GM10248 (cell line): ENCODE data around the gene ASIP.

Source experiments
- CTCF ChIA-PET: fragments of 300-600 bp; sonication (Branson Sonifier 250); formaldehyde crosslinking; extraction: SDS; loops from one replicate; lab custom pipeline; 2021; ENCODE audit warnings: antibody characterized with exemption; lab: Yijun Ruan, JAX
- POLR2A ChIA-PET: fragments of 350-650 bp; sonication (Branson Sonifier 250); formaldehyde crosslinking; extraction: SDS; loops from one replicate; lab custom pipeline; 2020; ENCODE audit warnings: antibody characterized with exemption; lab: Yijun Ruan, JAX
- DNase-seq: peaks from one replicate; pipeline ENCODE4 v3.0.0; 2012; ENCODE audit errors: extremely low spot score
- CTCF ChIP-seq: IDR thresholded peaks from 2 replicates; pipeline ENCODE4 v1.5.1; 2012; ENCODE audit warnings: mild to moderate bottlenecking, low read depth; ENCODE audit errors: extremely low read depth, missing control alignments, control extremely low read depth

ASIP gene

DNA sequence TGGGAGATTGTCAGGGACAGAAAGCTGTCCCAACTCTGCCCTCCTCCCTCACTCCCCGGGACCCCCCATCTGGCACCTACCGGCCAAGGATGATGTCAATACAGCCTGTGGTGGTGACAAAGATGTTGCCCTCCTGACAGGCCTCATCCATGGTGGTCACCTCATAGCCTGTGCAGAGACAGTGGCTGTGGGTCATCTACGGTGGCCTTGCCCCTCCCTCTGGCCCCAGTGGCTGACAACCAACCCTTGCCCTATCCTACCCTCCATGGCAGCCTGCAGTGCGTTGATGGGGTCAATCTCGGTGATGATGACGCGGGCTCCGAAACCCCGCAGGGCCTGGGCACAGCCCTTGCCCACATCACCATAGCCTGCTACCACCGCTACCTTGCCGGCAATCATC is 49.2 kb downstream of the ASIP start:
- CTCF ChIA-PET: interaction anchor here (1.5 to 4.6 kb wide), 2 partner anchors 22 to 479 kb away, joined by 4 to 17 read pairs; no protein-coding TSS in a partner anchor
- no peak for TF ChIP-seq CTCF
- POLR2A ChIA-PET: no interaction called here

DNA sequence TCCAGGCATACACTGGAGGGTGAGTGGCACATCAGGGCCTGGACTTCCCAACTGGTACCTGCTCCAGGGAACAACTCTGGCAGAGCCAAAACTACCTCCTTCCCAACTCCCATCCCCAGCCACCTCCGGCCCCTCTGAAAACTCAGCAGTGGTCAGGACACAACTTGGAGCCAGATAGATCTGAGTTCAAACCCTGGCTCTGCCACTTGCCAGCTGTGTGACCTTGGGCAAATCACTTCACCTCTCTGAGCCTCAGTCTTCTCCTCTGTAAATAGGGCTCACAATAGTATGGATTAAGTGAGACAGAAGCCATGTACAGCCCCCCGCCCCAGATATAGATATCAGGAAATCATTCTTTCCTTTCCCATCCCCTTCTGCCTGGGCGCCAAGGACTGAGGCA is 51.3 kb downstream of the ASIP start:
- ChIA-PET POLR2A (no interaction called here), CTCF (interaction anchor here (4.6 kb wide), 1 partner anchor 20 kb away, joined by 17 read pairs; no protein-coding TSS in a partner anchor)
- no peak for TF ChIP-seq CTCF
- no peak for DNase-seq

More for the DNA sequence above, 49.2 kb downstream of the ASIP start:
- DNase-seq: no peak

DNA sequence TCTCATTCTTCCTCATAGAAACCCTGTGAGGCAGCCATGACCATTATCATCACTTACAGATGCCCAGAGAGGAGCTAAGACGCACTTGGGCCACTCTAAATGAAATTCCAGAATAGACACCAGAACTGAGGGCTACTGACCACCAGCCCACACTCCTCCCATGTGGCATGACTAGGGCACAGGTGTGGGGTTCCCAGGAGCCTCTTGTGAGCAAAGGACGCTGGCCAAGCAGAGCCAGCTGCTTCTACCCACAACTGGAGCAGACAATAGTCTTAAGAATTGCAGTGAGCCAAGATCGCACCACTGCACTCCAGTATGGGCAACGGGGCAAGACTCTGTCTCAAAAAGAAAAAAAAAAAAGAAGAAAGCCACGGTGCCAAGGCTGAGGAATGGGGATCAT is 51.9 kb downstream of the ASIP start:
- no peak for DNase-seq
- TF ChIP-seq CTCF: no peak
- ChIA-PET POLR2A (no interaction called here), CTCF (interaction anchor here (4.6 kb wide), 1 partner anchor 19 kb away, joined by 17 read pairs; no protein-coding TSS in a partner anchor)

DNA sequence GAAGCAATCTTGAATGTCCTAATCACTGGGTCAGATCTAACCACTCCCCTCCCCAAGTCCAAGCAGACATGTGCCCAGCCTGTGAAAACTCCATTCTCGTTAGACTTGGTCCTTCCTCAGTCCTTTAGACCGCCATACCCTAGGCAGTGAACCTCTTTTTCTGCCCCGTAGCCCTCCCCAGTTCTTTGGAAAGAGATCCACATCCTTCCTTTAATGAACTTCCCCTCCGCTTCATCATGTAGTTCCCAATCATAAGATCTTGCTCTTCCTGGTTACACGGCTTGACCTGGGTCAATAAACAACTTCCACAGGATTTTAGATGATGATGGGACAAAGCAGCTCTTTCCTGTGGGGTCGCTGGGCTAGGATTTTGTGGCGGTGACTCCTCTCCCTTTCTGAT is 52.4 kb downstream of the ASIP start:
- ChIA-PET CTCF (interaction anchor here (4.6 kb wide), 1 partner anchor 19 kb away, joined by 17 read pairs; no protein-coding TSS in a partner anchor), POLR2A (no interaction called here)
- DNase-seq: no peak
- TF ChIP-seq CTCF: no peak

GRCh38 chr20:34294563-34294962 is 53.3 kb downstream of the ASIP start:
- ChIA-PET CTCF (interaction anchor here (3.4 kb wide), 1 partner anchor 18 kb away, joined by 31 read pairs; no protein-coding TSS in a partner anchor), POLR2A (no interaction called here)
- DNase-seq: no peak
- no peak for TF ChIP-seq CTCF

- DNase-seq: no peak
- ChIA-PET POLR2A (no interaction called here), CTCF (interaction anchor here (3.4 kb wide), 1 partner anchor 18 kb away, joined by 31 read pairs; no protein-coding TSS in a partner anchor)
- no peak for TF ChIP-seq CTCF
Measured at GRCh38 chr20:34295284-34295683, 54.1 kb downstream of the ASIP start.
